ENCODE measurements around the gene LAT. TPM values are rescaled to one million over a fixed set of nuclear protein-coding genes. Genes with fewer than 3 reads are reported as not detected.
A peak's percentile ranks its signal among the peaks of the same experiment; 100 is the strongest.

The LAT gene
- total RNA-seq (ENCODE audit: low replicate concordance): 2.9 TPM in 1 of 2 replicates, not detected in the other

- Histone ChIP-seq H3K9ac (no peak within 1 kb of the TSS), H3K27ac (no peak within 1 kb of the TSS), H3K9me3 (ENCODE audit: low read depth) (no peaks in the 10 kb centered on the region), H3K79me2 (ENCODE audit: low read depth) (no peaks in the 10 kb centered on the region), H3K4me1 (no peaks in the 10 kb centered on the region), H2AFZ (replicated peaks) (no peak within 1 kb of the TSS), H3K4me2 (no peak within 1 kb of the TSS), H3F3A (ENCODE audit: low read depth) (no peaks in the 10 kb centered on the region), H3K4me3 (no peak within 1 kb of the TSS), H3K27me3 (no peaks in the 10 kb centered on the region), H4K20me1 (ENCODE audit: low read depth) (no peaks in the 10 kb centered on the region), H3K36me3 (no peaks in the 10 kb centered on the region)
- no peaks in the 10 kb centered on the region for H3K9me3 Mint-ChIP-seq
- H3K36me3 Mint-ChIP-seq: peaks cover 8% of the 10 kb centered on the region
- TF ChIP-seq CTCF (IDR thresholded peaks at IDR 0.05) (no peak), EZH2 (IDR thresholded peaks at IDR 0.05) (no peak), EZH2phosphoT487 (IDR thresholded peaks at IDR 0.05) (no peak)
- no peak for DNase-seq (ENCODE audit: low spot score)
- no peak within 1 kb of the TSS for H3K4me3 Mint-ChIP-seq
- no peak within 1 kb of the TSS for H3K27ac Mint-ChIP-seq
- peaks cover 2% of the 10 kb centered on the region for H3K27me3 Mint-ChIP-seq (ENCODE audit: insufficient read depth, low read depth)
- no peaks in the 10 kb centered on the region for H3K4me1 Mint-ChIP-seq
Measured at GRCh38 chr16:28984619-28985135, at the start of gene LAT. LAT (plus strand) TSS chr16:28985052; CDS start chr16:28985418, 366 bp downstream.

- Histone ChIP-seq H3K4me2 (no peak overlapping the region), H3F3A (ENCODE audit: low read depth) (peaks cover 10% of the 10 kb centered on the region), H3K27me3 (no peaks in the 10 kb centered on the region), H3K4me1 (peaks cover 8% of the 10 kb centered on the region), H3K79me2 (ENCODE audit: low read depth) (no peaks in the 10 kb centered on the region), H3K4me3 (no peak overlapping the region), H3K9me3 (ENCODE audit: low read depth) (no peaks in the 10 kb centered on the region), H3K27ac (no peak overlapping the region), H4K20me1 (ENCODE audit: low read depth) (no peaks in the 10 kb centered on the region), H2AFZ (replicated peaks) (no peak overlapping the region), H3K36me3 (no peaks in the 10 kb centered on the region), H3K9ac (no peak overlapping the region)
- Mint-ChIP-seq H3K4me3 (peak overlapping the region; percentile 12), H3K36me3 (no peaks in the 10 kb centered on the region), H3K4me1 (peaks cover 18% of the 10 kb centered on the region), H3K27me3 (ENCODE audit: insufficient read depth, low read depth) (peaks cover 9% of the 10 kb centered on the region), H3K9me3 (no peaks in the 10 kb centered on the region), H3K27ac (no peak overlapping the region)
- DNase-seq (ENCODE audit: low spot score): no peak
- no peak for TF ChIP-seq CTCF (IDR thresholded peaks at IDR 0.05)
- no peak for TF ChIP-seq EZH2 (IDR thresholded peaks at IDR 0.05)
- TF ChIP-seq EZH2phosphoT487 (IDR thresholded peaks at IDR 0.05): no peak
Measured at GRCh38 chr16:28935346-28935745, 49.5 kb upstream of the LAT start.

GRCh38 chr16:28935924-28936783, 48.7 kb upstream of the LAT start:
- Histone ChIP-seq H3F3A (ENCODE audit: low read depth) (peaks cover 2% of the 10 kb centered on the region), H3K4me2 (no peak overlapping the region), H3K27ac (no peak overlapping the region), H3K4me3 (no peak overlapping the region), H3K9me3 (ENCODE audit: low read depth) (no peaks in the 10 kb centered on the region), H4K20me1 (ENCODE audit: low read depth) (no peaks in the 10 kb centered on the region), H2AFZ (replicated peaks) (no peak overlapping the region), H3K9ac (no peak overlapping the region), H3K79me2 (ENCODE audit: low read depth) (no peaks in the 10 kb centered on the region), H3K4me1 (peaks cover 3% of the 10 kb centered on the region), H3K27me3 (no peaks in the 10 kb centered on the region), H3K36me3 (no peaks in the 10 kb centered on the region)
- no peaks in the 10 kb centered on the region for H3K36me3 Mint-ChIP-seq
- peak; percentile 69 for DNase-seq (ENCODE audit: low spot score)
- no peak overlapping the region for H3K27ac Mint-ChIP-seq
- peaks cover 9% of the 10 kb centered on the region for H3K27me3 Mint-ChIP-seq (ENCODE audit: insufficient read depth, low read depth)
- H3K4me1 Mint-ChIP-seq: peaks cover 10% of the 10 kb centered on the region
- no peak overlapping the region for H3K4me3 Mint-ChIP-seq
- no peak for TF ChIP-seq CTCF (IDR thresholded peaks at IDR 0.05)
- no peak for TF ChIP-seq EZH2 (IDR thresholded peaks at IDR 0.05)
- TF ChIP-seq EZH2phosphoT487 (IDR thresholded peaks at IDR 0.05): no peak
- H3K9me3 Mint-ChIP-seq: no peaks in the 10 kb centered on the region

Data from neural progenitor cell (in vitro differentiated cells).